A673 (cell line): Measurements from ENCODE around the gene AP1M1.

ENCODE experiments used
- CTCF ChIP-seq: fragments of 300-800, 200-600 bp; sonication (generic); conservative IDR thresholded peaks from 2 replicates; pipeline ENCODE4 v1.5.1; 2017; ENCODE audit warnings: low read depth, mild to moderate bottlenecking, antibody characterized with exemption, low read length, moderate library complexity, mixed read lengths
- EZH2 ChIP-seq: fragments of 200-600 bp; sonication (generic); IDR thresholded peaks from 2 replicates; pipeline ENCODE4 v1.6.1; 2017; ENCODE audit warnings: borderline replicate concordance, low read depth, mild to moderate bottlenecking, mixed read lengths, antibody characterized with exemption, low read length; ENCODE audit not compliant: poor library complexity, severe bottlenecking

DNA sequence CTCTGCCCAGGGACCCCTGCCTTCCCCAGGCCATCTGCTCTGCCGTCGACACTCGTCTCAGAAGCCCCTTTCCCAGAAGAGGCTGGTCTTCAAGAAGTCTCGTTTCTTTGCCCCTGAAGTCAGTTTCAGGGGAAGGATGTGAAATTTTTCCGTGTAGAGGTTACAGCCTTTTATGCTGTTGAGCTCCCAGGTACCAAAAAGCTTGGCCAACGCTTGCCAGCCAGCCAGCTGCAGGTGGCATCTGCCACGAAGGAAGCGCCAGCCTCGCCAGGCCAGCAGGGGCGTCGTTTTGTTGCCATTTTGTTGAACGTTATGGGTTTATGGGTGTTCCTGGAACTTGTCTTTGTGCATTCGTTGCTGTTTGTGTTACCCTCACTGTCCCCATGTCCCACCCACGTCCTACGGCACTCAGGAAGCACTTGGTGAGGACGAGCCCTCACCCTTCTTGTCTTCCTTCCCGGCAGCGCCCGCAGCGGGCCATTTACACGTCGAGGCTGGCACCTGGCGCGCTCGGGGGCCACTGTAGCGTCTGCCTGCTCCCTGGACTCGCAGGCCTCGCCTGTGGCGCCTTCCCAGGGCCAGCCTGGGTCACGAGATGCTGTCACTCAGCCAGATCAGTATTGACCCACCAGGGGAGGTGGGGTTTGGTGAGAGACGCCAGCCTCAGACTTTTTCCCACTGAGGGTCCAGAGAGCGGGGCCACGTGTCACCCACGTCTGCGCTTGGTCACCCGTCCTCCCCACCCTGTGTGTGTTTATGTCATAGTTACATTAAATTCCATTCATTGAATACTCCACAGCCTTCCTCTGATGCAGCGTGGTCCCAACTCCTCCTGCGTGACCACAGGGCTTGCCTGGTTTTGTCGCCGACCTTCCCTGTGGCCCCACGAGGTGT is 37.1 kb downstream of the AP1M1 start:
- TF ChIP-seq CTCF (no peak), EZH2 (no peak)
